Measurements from ENCODE around the gene GRM6.

GRM6 gene

GRCh38 chr5:178983728-178984127, 11.4 kb downstream of the GRM6 start:
- DNase-seq: no peak

- DNase-seq: no peak
These were observed 12.2 kb downstream of the GRM6 start for GRCh38 chr5:178982941-178983340.

GRCh38 chr5:178981381-178981780, 13.7 kb downstream of the GRM6 start:
- DNase-seq: no peak

GRCh38 chr5:178965465-178966055, 29.6 kb downstream of the GRM6 start:
- DNase-seq: no peak

- no peak for DNase-seq
These were observed 53.8 kb downstream of the GRM6 start for GRCh38 chr5:178941361-178941760.

- no peak for DNase-seq
These were observed 54.4 kb downstream of the GRM6 start, which contains the start of gene ZNF454 for GRCh38 chr5:178940569-178941360. Gene ZNF454, plus strand, starts transcription at chr5:178941198. Its CDS starts 1,594 bp downstream, at chr5:178942792.

- peak; percentile 7 for DNase-seq
These were observed 63.0 kb downstream of the GRM6 start for GRCh38 chr5:178931846-178932760.
